Heart right ventricle (tissue), 16 donors: ENCODE results near the gene WDCP. TPM values are rescaled to one million over a fixed set of nuclear protein-coding genes. Genes with fewer than 3 reads are reported as not detected.

Experiments
- ATAC-seq, 8 donors: fragments of 200-7000 bp; cut with Tn5 transposase; one replicate each; pipeline ENCODE4 v1.9.1; 2020; ENCODE audit warnings: mild to moderate bottlenecking in 8 of 8, moderate library complexity in 8 of 8, moderate number of reproducible peaks in 1 of 8
- DNase-seq, 2 donors: peaks; one replicate each; pipeline ENCODE4 v3.0.0-alpha.2; 2020
- H3K27ac ChIP-seq, 10 donors: fragments of 200-600 bp; sonication (generic) in 2 of 10; one replicate each; pipeline versions ENCODE4 v1.5.0 to v1.8.0; 2020 to 2022; ENCODE audit warnings: mild to moderate bottlenecking in 3 of 10
- H3K27me3 ChIP-seq, 7 donors: fragments of 200-600 bp; one replicate each; pipeline ENCODE4 v1.8.0; 2021 to 2022; ENCODE audit warnings: mild to moderate bottlenecking in 2 of 7
- H3K36me3 ChIP-seq, 9 donors: fragments of 200-600 bp; sonication (generic) in 1 of 9; one replicate each; pipeline versions ENCODE4 v1.5.0 to v1.8.0; 2020 to 2022; ENCODE audit warnings: mild to moderate bottlenecking in 2 of 9
- H3K4me1 ChIP-seq, 9 donors: fragments of 200-600 bp; sonication (generic) in 1 of 9; one replicate each; pipeline versions ENCODE4 v1.5.0 to v1.8.0; 2020 to 2022; ENCODE audit warnings: mild to moderate bottlenecking in 4 of 9
- H3K4me3 ChIP-seq, 10 donors: fragments of 200-600 bp; sonication (generic) in 2 of 10; one replicate each; pipeline versions ENCODE4 v1.5.0 to v1.8.0; 2020 to 2022; ENCODE audit warnings: mild to moderate bottlenecking in 7 of 10, moderate library complexity in 2 of 10
- H3K9me3 ChIP-seq, 11 donors: fragments of 200-600 bp in 10 of 11; sonication (generic) in 2 of 11; one replicate each; pipeline versions ENCODE4 v1.5.0 to v1.8.0; 2013 to 2022; ENCODE audit warnings: mild to moderate bottlenecking in 2 of 11, control low read depth in 1 of 11, moderate library complexity in 1 of 11
- CTCF ChIP-seq, 9 donors: fragments of 200-600 bp; sonication (generic) in 2 of 9; IDR thresholded peaks; one replicate each; pipeline versions ENCODE4 v1.5.0 to v1.8.0; 2021 to 2022; ENCODE audit warnings: antibody characterized with exemption in 9 of 9, mild to moderate bottlenecking in 5 of 9, moderate library complexity in 1 of 9
- WGBS, 2 donors: extraction: QIAGEN DNeasy Blood & Tissue Kit; methylation state at CpG; one replicate each; pipeline ENCODE4 v1.1.7; 2013; ENCODE audit warnings: inconsistent platforms in 1 of 2; 5-methylcytosine and 5-hydroxymethylcytosine counted together
- intact Hi-C, 10 donors: fragments of 100-400 bp; cut with DNase I; formaldehyde crosslinking; loops; one replicate each; pipeline versions ENCODE4 v1.11.1 to v1.14.2; 2022
- polyA plus RNA-seq, 2 donors: library from polyadenylated mRNA; stranded (reverse); fragments of 200-250 nt; gene quantifications; one replicate each; pipeline ENCODE4 v1.2.3, GENCODE V29; 2013
- total RNA-seq, 10 donors: library from RNA; stranded (reverse); fragmentation: NEBNext Ultra II Directional in 3 of 10; extraction: Animal tissue kit (Norgen Biotek cat#: 25700) in 3 of 10; gene quantifications; one replicate each; pipeline versions ENCODE4 v1.2.1 to v1.2.4, GENCODE V29; 2021 to 2023
- donor health status: Arrhythmogenic right ventricular cardiomyopathy.
- donor health status: ischemic (EF 13 %, LVEDD 7.1; RV severe dilation, severe dysfunction).
- donor health status: healthy with polysubstance abuse.
- donor health status: DM: no; HTN: yes; CAD: no.
- donor health status: DM: no; HTN: no; CAD: no.
- donor health status: ischemic (EF 25% LVEDD 6.9; RV normal size, moderate dysfunction).
- donor health status: ischemic (EF 25% LVEDD 5.7; RV mildly dilated, moderate dysfunction).
- donor health status: healthy.
- donor health status: DM: yes; HTN: yes; CAD: no.
- donor health status: Ischemic cardiomyopathy.
- donor health status: ischemic (EF 35%, LVEDD 5.7; RV mildly dilated, moderate dysfunction).
- donor health status: nonischemic (EF 11% LVEDD 7.7; RV severe dilation, severe dysfunction).
- donor health status: DM: yes; HTN: yes; CAD: no.
- donor health status: PGD.
- donor health status: ischemic (EF 29% LVEDD 5.4; RV normal size, mild dysfunction).
- donor health status: nonischemic (EF 23%, LVEDD 6.1; RV moderate dilation, normal function).

WDCP gene
- total and polyA plus RNA-seq, 12 donors, result 1.8 to 10.1 (median 6.0) TPM

DNA sequence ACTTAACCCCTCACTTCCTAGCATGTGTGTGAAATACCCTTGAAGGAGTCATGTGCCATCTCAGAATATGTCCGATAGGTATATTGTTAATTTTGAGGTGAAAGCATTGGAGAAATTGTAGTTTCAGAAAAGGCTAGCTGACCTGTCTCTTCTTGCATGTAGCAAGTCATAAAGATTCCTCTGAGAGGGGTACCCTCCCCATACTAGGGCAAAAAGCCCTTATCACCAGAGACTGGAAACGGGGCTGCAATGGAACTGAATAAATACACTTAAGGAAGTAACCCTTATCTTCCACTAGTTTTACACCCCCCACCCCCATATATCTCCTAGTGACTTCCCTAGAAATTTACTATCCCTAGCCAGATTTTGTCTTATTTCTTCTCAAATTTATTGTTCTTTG lies 30.7 kb upstream of the WDCP start:
- H3K4me3 ChIP-seq, result peak overlapping the region in 8 of 10 donors; percentile 55 to 92 (median 74)
- H3K4me1 ChIP-seq, result peaks cover 5 to 27% (median 20%) of the 10 kb centered on the region in 9 donors
- no peaks in the 10 kb centered on the region for H3K9me3 ChIP-seq
- ATAC-seq (no peak), DNase-seq (no peak)
- 75% methylated on average over 2 of the region's 2 CpGs for WGBS, 2 donors
- TF ChIP-seq CTCF (IDR thresholded peaks at IDR 0.05), result no peak
- intact Hi-C loops, result loop anchor here in 5 of 10 donors (2.0 to 5.0 kb wide), 4 partner anchors 31 to 151 kb away; partner anchors contain the start of genes ATAD2B (in 4 of the 5), FAM228B (in 1 of the 5), PFN4 (in 1 of the 5) and WDCP (in 1 of the 5)
- H3K36me3 ChIP-seq, result peaks cover 0 to 66% (median 3%) of the 10 kb centered on the region in 9 donors
- no peaks in the 10 kb centered on the region for H3K27me3 ChIP-seq
- peak overlapping the region in 5 of 10 donors; percentile 79 to 88 (median 84) for H3K27ac ChIP-seq

GRCh38 chr2:24077535-24077877 lies 30.3 kb upstream of the WDCP start:
- DNase-seq (no peak), ATAC-seq (peak in 1 of 8 donors; percentile 2)
- Histone ChIP-seq H3K27ac (peak overlapping the region in 9 of 10 donors; percentile 79 to 90 (median 84)), H3K27me3 (no peaks in the 10 kb centered on the region), H3K9me3 (no peaks in the 10 kb centered on the region), H3K4me3 (peak overlapping the region in 9 of 10 donors; percentile 55 to 92 (median 75)), H3K4me1 (peaks cover 5 to 24% (median 20%) of the 10 kb centered on the region in 9 donors), H3K36me3 (peaks cover 0 to 66% (median 0%) of the 10 kb centered on the region in 9 donors)
- no peak for TF ChIP-seq CTCF (IDR thresholded peaks at IDR 0.05)
- intact Hi-C loops, result loop anchor here in 5 of 10 donors (2.0 to 5.0 kb wide), 4 partner anchors 31 to 151 kb away; partner anchors contain the start of genes ATAD2B (in 4 of the 5), FAM228B (in 1 of the 5), PFN4 (in 1 of the 5) and WDCP (in 1 of the 5)
- WGBS, 2 donors, result 14 to 17% methylated on average over 9 of the region's 9 CpGs

- 4 to 5% methylated on average over 32 to 41 of the region's 41 CpGs for WGBS, 2 donors
- DNase-seq (peak in 1 of 2 donors; percentile 10), ATAC-seq (peak in 6 of 8 donors; percentile 1 to 11 (median 2))
- no peaks in the 10 kb centered on the region for H3K27me3 ChIP-seq
- peak overlapping the region; percentile 19 to 90 (median 84) for H3K27ac ChIP-seq
- H3K4me3 ChIP-seq, result peak overlapping the region; percentile 55 to 92 (median 76)
- intact Hi-C loops, result loop anchor here in 5 of 10 donors (2.0 to 5.0 kb wide), 4 partner anchors 30 to 150 kb away; partner anchors contain the start of genes ATAD2B (in 4 of the 5), FAM228B (in 1 of the 5), PFN4 (in 1 of the 5) and WDCP (in 1 of the 5)
- H3K9me3 ChIP-seq, result no peaks in the 10 kb centered on the region
- peaks cover 0 to 66% (median 0%) of the 10 kb centered on the region in 9 donors for H3K36me3 ChIP-seq
- TF ChIP-seq CTCF (IDR thresholded peaks at IDR 0.05), result no peak
- peaks cover 5 to 24% (median 20%) of the 10 kb centered on the region in 9 donors for H3K4me1 ChIP-seq
These were observed 29.8 kb upstream of the WDCP start for GRCh38 chr2:24076849-24077534.
